HepG2 (cell line): ENCODE results near the gene FBXO7. TPM values are rescaled to one million over a fixed set of nuclear protein-coding genes. Genes with fewer than 3 reads are reported as not detected.

Experiments
- ATF1 ChIP-seq: IDR thresholded peaks from 2 replicates; pipeline ENCODE4 v1.6.1; 2016; ENCODE audit warnings: mild to moderate bottlenecking, control low read depth
- CEBPG ChIP-seq: IDR thresholded peaks from 2 replicates; pipeline ENCODE4 v1.6.1; 2016
- HDAC1 ChIP-seq: sonication (generic); formaldehyde crosslinking; IDR thresholded peaks from 2 replicates; pipeline ENCODE4 v1.5.1; 2020; ENCODE audit warnings: mild to moderate bottlenecking, missing genetic modification reagents
- MAZ ChIP-seq, 2 experiments: sonication (generic) in 1 of 2; formaldehyde crosslinking in 1 of 2; IDR thresholded peaks; 2 replicates each; pipeline versions ENCODE4 v1.5.0 to v1.6.1; 2012 to 2020; ENCODE audit warnings: low read depth in 2 of 2, mild to moderate bottlenecking in 2 of 2, borderline replicate concordance in 1 of 2, improper control_type of control experiment in 1 of 2, low read length in 1 of 2, missing genetic modification reagents in 1 of 2, moderate library complexity in 1 of 2
- MBNL3 ChIP-seq: fragments of 250-450 bp; sonication (Bioruptor Pico); conservative IDR thresholded peaks from 2 replicates; pipeline ENCODE4 v1.8.0; 2022; ENCODE audit warnings: mild to moderate bottlenecking, inconsistent platforms
- STAT5B ChIP-seq: sonication (generic); formaldehyde crosslinking; IDR thresholded peaks from 2 replicates; pipeline ENCODE4 v1.4.0; 2020; ENCODE audit warnings: missing genetic modification reagents
- TGIF2 ChIP-seq: IDR thresholded peaks from 2 replicates; pipeline ENCODE4 v1.6.1; 2016; ENCODE audit warnings: control low read depth, missing compliant biosample characterization
- U2AF1 ChIP-seq: fragments of 200-400 bp; formaldehyde crosslinking; optimal IDR thresholded peaks from 2 replicates; pipeline ENCODE3; 2017; ENCODE audit warnings: mild to moderate bottlenecking, low read depth, low read length
- ZNF160 ChIP-seq: sonication (generic); formaldehyde crosslinking; IDR thresholded peaks from 2 replicates; pipeline ENCODE4 v1.8.0; 2022; ENCODE audit warnings: mild to moderate bottlenecking, inconsistent platforms, missing genetic modification reagents
- ZNF530 ChIP-seq: sonication (generic); formaldehyde crosslinking; IDR thresholded peaks from 2 replicates; pipeline ENCODE4 v1.5.0; 2020; ENCODE audit warnings: low read depth, mild to moderate bottlenecking, missing genetic modification reagents
- ZNF670 ChIP-seq: sonication (generic); formaldehyde crosslinking; IDR thresholded peaks from 2 replicates; pipeline ENCODE4 v1.8.0; 2022; ENCODE audit warnings: mild to moderate bottlenecking, missing genetic modification reagents, borderline replicate concordance
- polyA plus RNA-seq, 8 experiments: library from polyadenylated mRNA; depleted of rRNA in 3 of 8; stranded (reverse) in 7 of 8; unstranded in 1 of 8; fragments of >200 nt; fragmentation: Illumina TruSeq in 4 of 8; extraction: Trizol in 4 of 8; gene quantifications; 2 replicates each; pipeline versions ENCODE4 v1.2.1 to v1.2.3, GENCODE V29; 2011 to 2016; ENCODE audit warnings: low read depth in 4 of 8, missing spikeins in 1 of 8, mixed read lengths in 1 of 8; ENCODE audit not compliant: insufficient read depth in 1 of 8
- total RNA-seq, 5 experiments: library from RNA; depleted of rRNA; stranded (reverse); fragments of >200 nt; fragmentation: Illumina TruSeq; extraction: Trizol; gene quantifications; 2 replicates each; pipeline ENCODE4 v1.2.3, GENCODE V29; 2016; ENCODE audit warnings: low read depth in 1 of 5
- TF ChIP-seq, protein P1 (sequence below): sonication (generic); formaldehyde crosslinking; IDR thresholded peaks from 2 replicates; pipeline ENCODE4 v1.8.0; 2022; ENCODE audit warnings: mild to moderate bottlenecking, missing genetic modification reagents, borderline replicate concordance
- TF ChIP-seq, protein P2 (sequence below): sonication (generic); formaldehyde crosslinking; conservative IDR thresholded peaks from 2 replicates; pipeline ENCODE4 v1.4.0; 2020; ENCODE audit warnings: missing genetic modification reagents
- TF ChIP-seq, protein P3 (sequence below): sonication (generic); formaldehyde crosslinking; IDR thresholded peaks from 2 replicates; pipeline ENCODE4 v1.8.0; 2022; ENCODE audit warnings: missing genetic modification reagents, mild to moderate bottlenecking, moderate library complexity, borderline replicate concordance
- TF ChIP-seq, protein P4 (sequence below): sonication (generic); formaldehyde crosslinking; IDR thresholded peaks from 2 replicates; pipeline ENCODE4 v1.5.0; 2020; ENCODE audit warnings: mild to moderate bottlenecking, missing genetic modification reagents
- TF ChIP-seq, protein P5 (sequence below): sonication (generic); formaldehyde crosslinking; conservative IDR thresholded peaks from 2 replicates; pipeline ENCODE4 v1.5.0; 2020; ENCODE audit warnings: missing genetic modification reagents

Gene FBXO7
- total and polyA plus RNA-seq, 2 of the 13 experiments (the other 11 are each of a cell fraction or from before 2014, with no cell fraction given), result 105 to 172 TPM

DNA sequence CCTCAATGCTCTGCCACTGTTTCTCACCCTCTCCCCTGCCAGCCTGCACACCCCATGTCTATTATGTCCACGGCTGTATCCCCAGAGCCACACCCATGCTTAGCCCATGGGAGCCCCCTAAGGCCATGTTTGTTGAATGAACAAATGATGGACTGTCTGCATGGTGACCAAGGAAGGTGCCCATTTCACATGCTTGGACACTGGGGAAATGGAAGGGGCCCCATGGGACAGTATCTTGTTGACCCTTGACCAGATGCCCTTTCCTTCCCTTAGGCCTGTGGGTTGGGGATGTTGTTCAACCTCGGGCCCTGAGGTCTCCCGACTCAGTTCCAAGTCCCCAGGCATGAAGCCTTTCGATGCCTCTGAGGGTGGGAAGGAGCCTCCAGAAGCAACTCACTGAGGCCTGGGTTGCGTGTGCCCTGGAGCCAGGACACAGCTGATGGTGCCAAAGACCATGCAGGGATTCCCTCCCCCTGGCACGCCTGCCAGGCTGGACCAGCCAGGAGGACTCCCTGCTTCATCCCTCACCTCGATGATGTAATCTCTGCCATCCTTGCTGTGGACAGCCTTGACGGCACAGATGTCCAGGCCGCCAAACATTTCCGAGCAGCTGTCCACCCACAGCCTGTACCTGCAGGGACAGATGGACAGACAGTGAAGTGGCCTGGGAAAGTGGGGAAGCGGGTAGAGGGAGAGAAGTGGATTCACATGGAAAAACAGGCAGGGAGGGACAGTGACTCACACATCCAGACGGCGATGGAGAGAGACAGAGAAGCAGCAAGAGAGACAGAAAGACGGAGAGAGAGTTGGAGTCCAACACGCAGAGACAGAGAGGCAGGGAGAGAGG is 58.9 kb downstream of the FBXO7 start (continued):
- no peak for TF ChIP-seq ZNF670 (CRISPR knock-in tag)
- TF ChIP-seq, protein P1, sequence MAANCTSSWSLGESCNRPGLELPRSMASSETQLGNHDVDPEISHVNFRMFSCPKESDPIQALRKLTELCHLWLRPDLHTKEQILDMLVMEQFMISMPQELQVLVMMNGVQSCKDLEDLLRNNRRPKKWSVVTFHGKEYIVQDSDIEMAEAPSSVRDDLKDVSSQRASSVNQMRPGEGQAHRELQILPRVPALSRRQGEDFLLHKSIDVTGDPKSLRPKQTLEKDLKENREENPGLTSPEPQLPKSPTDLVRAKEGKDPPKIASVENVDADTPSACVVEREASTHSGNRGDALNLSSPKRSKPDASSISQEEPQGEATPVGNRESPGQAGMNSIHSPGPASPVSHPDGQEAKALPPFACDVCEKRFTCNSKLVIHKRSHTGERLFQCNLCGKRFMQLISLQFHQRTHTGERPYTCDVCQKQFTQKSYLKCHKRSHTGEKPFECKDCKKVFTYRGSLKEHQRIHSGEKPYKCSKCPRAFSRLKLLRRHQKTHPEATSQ, result no peak
- TF ChIP-seq HDAC1 (CRISPR knock-in tag), result no peak
- TF ChIP-seq, protein P2, sequence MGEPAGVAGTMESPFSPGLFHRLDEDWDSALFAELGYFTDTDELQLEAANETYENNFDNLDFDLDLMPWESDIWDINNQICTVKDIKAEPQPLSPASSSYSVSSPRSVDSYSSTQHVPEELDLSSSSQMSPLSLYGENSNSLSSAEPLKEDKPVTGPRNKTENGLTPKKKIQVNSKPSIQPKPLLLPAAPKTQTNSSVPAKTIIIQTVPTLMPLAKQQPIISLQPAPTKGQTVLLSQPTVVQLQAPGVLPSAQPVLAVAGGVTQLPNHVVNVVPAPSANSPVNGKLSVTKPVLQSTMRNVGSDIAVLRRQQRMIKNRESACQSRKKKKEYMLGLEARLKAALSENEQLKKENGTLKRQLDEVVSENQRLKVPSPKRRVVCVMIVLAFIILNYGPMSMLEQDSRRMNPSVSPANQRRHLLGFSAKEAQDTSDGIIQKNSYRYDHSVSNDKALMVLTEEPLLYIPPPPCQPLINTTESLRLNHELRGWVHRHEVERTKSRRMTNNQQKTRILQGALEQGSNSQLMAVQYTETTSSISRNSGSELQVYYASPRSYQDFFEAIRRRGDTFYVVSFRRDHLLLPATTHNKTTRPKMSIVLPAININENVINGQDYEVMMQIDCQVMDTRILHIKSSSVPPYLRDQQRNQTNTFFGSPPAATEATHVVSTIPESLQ (CRISPR knock-in tag), result no peak
- TF ChIP-seq MBNL3 (CRISPR knock-in tag), result no peak
- TF ChIP-seq, protein P3, sequence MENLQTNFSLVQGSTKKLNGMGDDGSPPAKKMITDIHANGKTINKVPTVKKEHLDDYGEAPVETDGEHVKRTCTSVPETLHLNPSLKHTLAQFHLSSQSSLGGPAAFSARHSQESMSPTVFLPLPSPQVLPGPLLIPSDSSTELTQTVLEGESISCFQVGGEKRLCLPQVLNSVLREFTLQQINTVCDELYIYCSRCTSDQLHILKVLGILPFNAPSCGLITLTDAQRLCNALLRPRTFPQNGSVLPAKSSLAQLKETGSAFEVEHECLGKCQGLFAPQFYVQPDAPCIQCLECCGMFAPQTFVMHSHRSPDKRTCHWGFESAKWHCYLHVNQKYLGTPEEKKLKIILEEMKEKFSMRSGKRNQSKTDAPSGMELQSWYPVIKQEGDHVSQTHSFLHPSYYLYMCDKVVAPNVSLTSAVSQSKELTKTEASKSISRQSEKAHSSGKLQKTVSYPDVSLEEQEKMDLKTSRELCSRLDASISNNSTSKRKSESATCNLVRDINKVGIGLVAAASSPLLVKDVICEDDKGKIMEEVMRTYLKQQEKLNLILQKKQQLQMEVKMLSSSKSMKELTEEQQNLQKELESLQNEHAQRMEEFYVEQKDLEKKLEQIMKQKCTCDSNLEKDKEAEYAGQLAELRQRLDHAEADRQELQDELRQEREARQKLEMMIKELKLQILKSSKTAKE, result 0 out of 2 replicates have a peak, but pooled peaks have one; percentile 8
- TF ChIP-seq, protein P4, sequence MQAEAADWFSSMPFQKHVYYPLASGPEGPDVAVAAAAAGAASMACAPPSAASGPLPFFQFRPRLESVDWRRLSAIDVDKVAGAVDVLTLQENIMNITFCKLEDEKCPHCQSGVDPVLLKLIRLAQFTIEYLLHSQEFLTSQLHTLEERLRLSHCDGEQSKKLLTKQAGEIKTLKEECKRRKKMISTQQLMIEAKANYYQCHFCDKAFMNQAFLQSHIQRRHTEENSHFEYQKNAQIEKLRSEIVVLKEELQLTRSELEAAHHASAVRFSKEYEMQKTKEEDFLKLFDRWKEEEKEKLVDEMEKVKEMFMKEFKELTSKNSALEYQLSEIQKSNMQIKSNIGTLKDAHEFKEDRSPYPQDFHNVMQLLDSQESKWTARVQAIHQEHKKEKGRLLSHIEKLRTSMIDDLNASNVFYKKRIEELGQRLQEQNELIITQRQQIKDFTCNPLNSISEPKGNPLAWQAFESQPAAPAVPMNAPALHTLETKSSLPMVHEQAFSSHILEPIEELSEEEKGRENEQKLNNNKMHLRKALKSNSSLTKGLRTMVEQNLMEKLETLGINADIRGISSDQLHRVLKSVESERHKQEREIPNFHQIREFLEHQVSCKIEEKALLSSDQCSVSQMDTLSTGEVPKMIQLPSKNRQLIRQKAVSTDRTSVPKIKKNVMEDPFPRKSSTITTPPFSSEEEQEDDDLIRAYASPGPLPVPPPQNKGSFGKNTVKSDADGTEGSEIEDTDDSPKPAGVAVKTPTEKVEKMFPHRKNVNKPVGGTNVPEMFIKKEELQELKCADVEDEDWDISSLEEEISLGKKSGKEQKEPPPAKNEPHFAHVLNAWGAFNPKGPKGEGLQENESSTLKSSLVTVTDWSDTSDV (CRISPR knock-in tag), result no peak
- TF ChIP-seq CEBPG (CRISPR knock-in tag), result peak; percentile 80
- TF ChIP-seq ZNF160 (CRISPR knock-in tag), result no peak
- TF ChIP-seq STAT5B, result no peak
- TF ChIP-seq TGIF2 (CRISPR knock-in tag), result peak; percentile 41; the same call in 1 of the 2 replicates
- TF ChIP-seq, protein P5, sequence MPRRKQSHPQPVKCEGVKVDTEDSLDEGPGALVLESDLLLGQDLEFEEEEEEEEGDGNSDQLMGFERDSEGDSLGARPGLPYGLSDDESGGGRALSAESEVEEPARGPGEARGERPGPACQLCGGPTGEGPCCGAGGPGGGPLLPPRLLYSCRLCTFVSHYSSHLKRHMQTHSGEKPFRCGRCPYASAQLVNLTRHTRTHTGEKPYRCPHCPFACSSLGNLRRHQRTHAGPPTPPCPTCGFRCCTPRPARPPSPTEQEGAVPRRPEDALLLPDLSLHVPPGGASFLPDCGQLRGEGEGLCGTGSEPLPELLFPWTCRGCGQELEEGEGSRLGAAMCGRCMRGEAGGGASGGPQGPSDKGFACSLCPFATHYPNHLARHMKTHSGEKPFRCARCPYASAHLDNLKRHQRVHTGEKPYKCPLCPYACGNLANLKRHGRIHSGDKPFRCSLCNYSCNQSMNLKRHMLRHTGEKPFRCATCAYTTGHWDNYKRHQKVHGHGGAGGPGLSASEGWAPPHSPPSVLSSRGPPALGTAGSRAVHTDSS (CRISPR knock-in tag), result no peak
- no peak for TF ChIP-seq ZNF530 (CRISPR knock-in tag)
- TF ChIP-seq U2AF1, result no peak
- no peak for TF ChIP-seq MAZ (IDR thresholded peaks at IDR 0.05; ENCODE audit: borderline replicate concordance, low read depth, low read length)
- TF ChIP-seq MAZ (CRISPR knock-in tag; IDR thresholded peaks at IDR 0.05; ENCODE audit: low read depth), result 0 out of 2 replicates have a peak, but pooled peaks have one; percentile 22
- no peak for TF ChIP-seq ATF1 (CRISPR knock-in tag)
